IPS-11a (cell line): Measurements from ENCODE around the gene MREG.
"Not testable (repeated sequence)": the region's sequence is repeated elsewhere in the genome, so short reads cannot be mapped to it uniquely, and the experiment has no call there.

ENCODE experiments used
- H3K4me3 ChIP-seq: one replicate; pipeline ENCODE4 v1.5.1; 2013; ENCODE audit warnings: low read depth, low read length, control low read depth

The MREG gene

GRCh38 chr2:215994911-215995310 lies 18.4 kb downstream of the MREG start:
- H3K4me3 ChIP-seq = no peak overlapping the region

- H3K4me3 ChIP-seq = not testable (repeated sequence)
These were observed 24.7 kb downstream of the MREG start for GRCh38 chr2:215988556-215989207.

GRCh38 chr2:215985257-215985656 lies 28.1 kb downstream of the MREG start:
- H3K4me3 ChIP-seq = no peak overlapping the region

GRCh38 chr2:215984661-215985060 lies 28.7 kb downstream of the MREG start:
- H3K4me3 ChIP-seq = no peak overlapping the region

GRCh38 chr2:215983581-215984351 lies 29.6 kb downstream of the MREG start:
- no peak overlapping the region for H3K4me3 ChIP-seq

- no peak overlapping the region for H3K4me3 ChIP-seq
These were observed 30.9 kb downstream of the MREG start for GRCh38 chr2:215982465-215982875.

GRCh38 chr2:215981115-215981514 lies 32.2 kb downstream of the MREG start:
- no peak overlapping the region for H3K4me3 ChIP-seq

GRCh38 chr2:215979620-215980019 lies 33.7 kb downstream of the MREG start:
- H3K4me3 ChIP-seq = no peak overlapping the region

- H3K4me3 ChIP-seq = no peak overlapping the region
These were observed 38.5 kb downstream of the MREG start for GRCh38 chr2:215974700-215975429.

- H3K4me3 ChIP-seq = no peak overlapping the region
These were observed 39.2 kb downstream of the MREG start for GRCh38 chr2:215973954-215974699.

- H3K4me3 ChIP-seq = no peak overlapping the region
These were observed 40.1 kb downstream of the MREG start for GRCh38 chr2:215973145-215973792.

GRCh38 chr2:215971671-215972070 lies 41.7 kb downstream of the MREG start:
- no peak overlapping the region for H3K4me3 ChIP-seq

GRCh38 chr2:215970894-215971293 lies 42.5 kb downstream of the MREG start:
- not testable (repeated sequence) for H3K4me3 ChIP-seq

- no peak overlapping the region for H3K4me3 ChIP-seq
These were observed 42.9 kb downstream of the MREG start for GRCh38 chr2:215970425-215970824.

- H3K4me3 ChIP-seq = no peak overlapping the region
These were observed 44.1 kb downstream of the MREG start for GRCh38 chr2:215969131-215969841.

- H3K4me3 ChIP-seq = no peak overlapping the region
These were observed 44.9 kb downstream of the MREG start for GRCh38 chr2:215968499-215968898.

- no peak overlapping the region for H3K4me3 ChIP-seq
These were observed 45.6 kb downstream of the MREG start for GRCh38 chr2:215967590-215968378.

- H3K4me3 ChIP-seq = no peak overlapping the region
These were observed 46.4 kb downstream of the MREG start for GRCh38 chr2:215966951-215967350.

GRCh38 chr2:215966274-215966673 lies 47.1 kb downstream of the MREG start:
- no peak overlapping the region for H3K4me3 ChIP-seq
